Measurements from ENCODE around the gene CCDC88B. TPM values are rescaled to one million over a fixed set of nuclear protein-coding genes. Genes with fewer than 3 reads are reported as not detected.

Gene CCDC88B
- total and polyA plus RNA-seq, 10 of the 15 experiments (the other 5 are each of a cell fraction or from before 2014, with no cell fraction given): 0.24 to 66.0 (median 19.2) TPM

DNA sequence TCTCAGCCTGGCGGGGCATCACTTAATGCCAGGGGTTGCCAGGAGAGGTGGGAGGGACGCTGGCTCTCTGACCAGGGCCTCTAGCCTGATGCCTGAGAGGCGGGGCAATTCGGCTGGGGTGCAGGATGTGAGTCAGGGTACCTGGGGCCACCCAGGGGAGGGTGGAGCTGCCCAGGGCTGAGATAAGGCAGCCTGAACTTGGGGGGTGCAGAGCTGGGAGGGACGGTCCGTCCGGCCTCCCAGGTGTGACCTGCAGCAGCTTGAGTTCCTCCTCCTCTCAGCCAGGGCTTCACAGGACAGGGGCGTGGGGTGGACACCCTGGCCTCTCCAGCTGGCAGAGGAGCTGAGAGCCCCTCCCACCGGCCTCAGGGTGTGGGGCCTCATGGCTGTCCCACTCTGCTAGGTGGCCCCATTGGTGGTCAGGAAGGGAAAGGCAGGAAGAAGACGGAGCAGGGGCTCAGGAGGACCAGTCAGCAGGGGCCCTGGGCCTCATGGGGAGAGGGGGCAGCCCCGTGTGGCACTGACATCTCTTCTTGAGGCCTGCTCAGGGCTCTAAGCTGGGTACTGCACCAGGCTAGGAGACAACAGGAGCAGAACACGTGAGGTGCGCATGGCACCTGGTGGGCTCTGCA is 18.0 kb downstream of the CCDC88B start (continued):
- TF ChIP-seq, protein P1, sequence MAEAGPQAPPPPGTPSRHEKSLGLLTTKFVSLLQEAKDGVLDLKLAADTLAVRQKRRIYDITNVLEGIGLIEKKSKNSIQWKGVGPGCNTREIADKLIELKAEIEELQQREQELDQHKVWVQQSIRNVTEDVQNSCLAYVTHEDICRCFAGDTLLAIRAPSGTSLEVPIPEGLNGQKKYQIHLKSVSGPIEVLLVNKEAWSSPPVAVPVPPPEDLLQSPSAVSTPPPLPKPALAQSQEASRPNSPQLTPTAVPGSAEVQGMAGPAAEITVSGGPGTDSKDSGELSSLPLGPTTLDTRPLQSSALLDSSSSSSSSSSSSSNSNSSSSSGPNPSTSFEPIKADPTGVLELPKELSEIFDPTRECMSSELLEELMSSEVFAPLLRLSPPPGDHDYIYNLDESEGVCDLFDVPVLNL (IDR thresholded peaks at IDR 0.05; ENCODE audit: low read depth, low read length): no peak
- no peak for TF ChIP-seq CHD1 (IDR thresholded peaks at IDR 0.05; ENCODE audit: low read depth, low read length)
- no peak for TF ChIP-seq RB1 (IDR thresholded peaks at IDR 0.05; ENCODE audit: borderline replicate concordance)
- no peak for TF ChIP-seq RUNX3 (IDR thresholded peaks at IDR 0.05; ENCODE audit: low read length)
- no peak for TF ChIP-seq RCOR1 (conservative IDR thresholded peaks at IDR 0.05; ENCODE audit: low read depth, low read length)
- no peak for TF ChIP-seq FOS (IDR thresholded peaks at IDR 0.05; ENCODE audit: borderline replicate concordance, extremely low read depth, insufficient read length)

DNA sequence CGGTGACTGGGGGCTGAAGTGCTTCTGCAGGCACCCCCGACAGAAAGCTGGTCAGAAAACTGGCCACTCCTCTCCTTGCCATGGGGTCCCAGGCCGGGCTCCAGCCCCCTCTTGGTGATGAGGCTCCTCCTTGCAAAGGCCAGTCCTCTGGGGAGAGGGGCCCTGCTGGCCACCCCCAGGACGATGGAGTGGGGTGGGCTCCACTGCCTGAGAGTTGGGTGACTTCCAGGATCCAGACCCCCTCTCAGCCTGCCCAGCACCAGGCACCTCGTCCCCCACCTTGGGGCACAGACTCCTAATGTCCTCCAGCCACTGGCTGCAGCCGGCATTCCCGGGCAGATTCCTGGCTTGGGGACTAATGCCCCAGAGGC is 18.5 kb downstream of the CCDC88B start:
- peak overlapping the region; percentile 82 for H3K9ac ChIP-seq (ENCODE audit: control insufficient read depth, insufficient read depth, low read length)
- H3K4me3 ChIP-seq: peak overlapping the region; percentile 69
- SMC1A ChIA-PET (ENCODE audit: uncharacterized antibody, unreplicated experiment): interaction anchor here (1.0 kb wide), 1 partner anchor 41 kb away, joined by 3 read pairs; the partner anchor contains the start of genes PRDX5 and TRMT112
- 34% methylated on average over 7 of the region's 7 CpGs for WGBS (ENCODE audit: insufficient coverage, insufficient replicate concordance, low lambda C conversion rate, missing lambda C conversion rate)
- in situ Hi-C loops (cut with MboI): no loop called here
- FAIRE-seq (no peak), ATAC-seq (no peak), DNase-seq (ENCODE audit: low read depth, low spot score) (no peak)
- intact Hi-C loops (cut with micrococcal nuclease; ENCODE audit: unreplicated experiment): loop anchor here (5.0 kb wide), 2 partner anchors 41 to 89 kb away; partner anchors contain the start of genes PRDX5 and TRMT112
- H3K79me2 ChIP-seq (ENCODE audit: control insufficient read depth, insufficient read depth, low read length): peaks cover 21% of the 10 kb centered on the region
- peaks cover 36% of the 10 kb centered on the region for H3K4me1 ChIP-seq (ENCODE audit: control insufficient read depth, insufficient read depth, low read length)
- no TSS peak for BruUV-seq (replicated peaks)
- H3K36me3 ChIP-seq (ENCODE audit: control insufficient read depth in 2 of 2, insufficient read depth in 2 of 2, low read length in 1 of 2): peaks cover 6 to 8% of the 10 kb centered on the region in 2 experiments; a peak in 3 of 4 replicates
- CTCF ChIA-PET: interaction anchor here (1.6 to 3.4 kb wide), 3 partner anchors 41 to 91 kb away, joined by 4 to 31 read pairs (median 24); partner anchors contain the start of genes PRDX5 and TRMT112
- peak overlapping the region; percentile 96 for H3K4me2 ChIP-seq (ENCODE audit: control insufficient read depth, insufficient read depth)
- H4K20me1 ChIP-seq (ENCODE audit: control insufficient read depth, insufficient read depth): no peaks in the 10 kb centered on the region
- no peaks in the 10 kb centered on the region; the same call in 2 of the 3 replicates for H3K9me3 ChIP-seq (replicated peaks; ENCODE audit: control insufficient read depth, insufficient read depth, low read length)
- no peaks in the 10 kb centered on the region for H3K27me3 ChIP-seq (replicated peaks in 1 of 2; ENCODE audit: control insufficient read depth in 2 of 2, insufficient read depth in 2 of 2, low read length in 1 of 2)
- POLR2A ChIA-PET: interaction anchor here (1.8 kb wide), 1 partner anchor 41 kb away, joined by 5 read pairs; the partner anchor contains the start of genes PRDX5 and TRMT112
- H2AFZ ChIP-seq (ENCODE audit: control insufficient read depth, low read depth, low read length): peak overlapping the region; percentile 85
- H3K27ac ChIP-seq (ENCODE audit: control insufficient read depth, insufficient read depth): peak overlapping the region; percentile 72
- RAD21 ChIA-PET (ENCODE audit: unreplicated experiment): interaction anchor here (0.6 to 9.7 kb wide), 3 partner anchors 21 to 1007 kb away, joined by 3 to 176 read pairs (median 4); partner anchors contain the start of genes PRDX5 and TRMT112
- TF ChIP-seq ZNF384 (IDR thresholded peaks at IDR 0.05; ENCODE audit: borderline replicate concordance, low read depth, low read length) (no peak), SMARCA5 (IDR thresholded peaks at IDR 0.05) (no peak), IRF4 (IDR thresholded peaks at IDR 0.05; ENCODE audit: low read depth, low read length) (no peak), ZNF687 (IDR thresholded peaks at IDR 0.05) (no peak), JUND (IDR thresholded peaks at IDR 0.05; ENCODE audit: low read depth, low read length) (no peak), NFYA (IDR thresholded peaks at IDR 0.05; ENCODE audit: borderline replicate concordance, low read depth, low read length) (no peak), KLF5 (IDR thresholded peaks at IDR 0.05; ENCODE audit: partially characterized antibody) (no peak), MEF2B (IDR thresholded peaks at IDR 0.05; ENCODE audit: partially characterized antibody, poor library complexity, severe bottlenecking) (peak; percentile 23)
